ENCODE measurements around the gene ZNF618.

ZNF618 gene

GRCh38 chr9:113888336-113888735 is 12.2 kb downstream of the ZNF618 start:
- H3F3A ChIP-seq (ENCODE audit: control insufficient read depth, insufficient read depth), result no peaks in the 10 kb centered on the region
- no peak for TF ChIP-seq EZH2phosphoT487 (IDR thresholded peaks at IDR 0.05; ENCODE audit: borderline replicate concordance, low read length)
- TF ChIP-seq CTCF (IDR thresholded peaks at IDR 0.05; ENCODE audit: low read depth, low read length, poor library complexity, severe bottlenecking), result no peak
- no peaks in the 10 kb centered on the region for H3K4me1 ChIP-seq (ENCODE audit: control insufficient read depth, low read length)
- H3K36me3 ChIP-seq (ENCODE audit: control insufficient read depth, low read length), result no peaks in the 10 kb centered on the region
- no peak overlapping the region for H3K4me2 ChIP-seq (ENCODE audit: low read length)
- H3K4me3 ChIP-seq (ENCODE audit: low read length), result no peak overlapping the region
- no peaks in the 10 kb centered on the region for H3K79me2 ChIP-seq (ENCODE audit: control insufficient read depth, low read length)
- no peak overlapping the region for H3K27ac ChIP-seq (ENCODE audit: low read depth, low read length)
- H3K9me2 ChIP-seq (replicated peaks; ENCODE audit: control insufficient read depth, low read length), result no peaks in the 10 kb centered on the region
- no peaks in the 10 kb centered on the region for H4K20me1 ChIP-seq (ENCODE audit: control insufficient read depth, insufficient read depth, low read depth, low read length)
- peaks cover 3% of the 10 kb centered on the region; the same call in 1 of the 2 replicates for H3K27me3 ChIP-seq (ENCODE audit: control insufficient read depth, low read length)
- no peaks in the 10 kb centered on the region for H3K9me3 ChIP-seq (ENCODE audit: control insufficient read depth, insufficient read depth, low read length)

GRCh38 chr9:113888976-113889375 is 12.9 kb downstream of the ZNF618 start:
- Histone ChIP-seq H3K4me2 (ENCODE audit: low read length) (no peak overlapping the region), H3K79me2 (ENCODE audit: control insufficient read depth, low read length) (no peaks in the 10 kb centered on the region), H3K9me3 (ENCODE audit: control insufficient read depth, insufficient read depth, low read length) (no peaks in the 10 kb centered on the region), H3K36me3 (ENCODE audit: control insufficient read depth, low read length) (no peaks in the 10 kb centered on the region), H3K4me3 (ENCODE audit: low read length) (no peak overlapping the region), H3K4me1 (ENCODE audit: control insufficient read depth, low read length) (no peaks in the 10 kb centered on the region), H3K9me2 (replicated peaks; ENCODE audit: control insufficient read depth, low read length) (no peaks in the 10 kb centered on the region), H3K27ac (ENCODE audit: low read depth, low read length) (no peak overlapping the region), H3K27me3 (ENCODE audit: control insufficient read depth, low read length) (peaks cover 3% of the 10 kb centered on the region; the same call in 1 of the 2 replicates), H3F3A (ENCODE audit: control insufficient read depth, insufficient read depth) (no peaks in the 10 kb centered on the region), H4K20me1 (ENCODE audit: control insufficient read depth, insufficient read depth, low read depth, low read length) (no peaks in the 10 kb centered on the region)
- TF ChIP-seq CTCF (IDR thresholded peaks at IDR 0.05; ENCODE audit: low read depth, low read length, poor library complexity, severe bottlenecking) (no peak), EZH2phosphoT487 (IDR thresholded peaks at IDR 0.05; ENCODE audit: borderline replicate concordance, low read length) (no peak)

GRCh38 chr9:113890704-113891103 is 14.6 kb downstream of the ZNF618 start:
- Histone ChIP-seq H4K20me1 (ENCODE audit: control insufficient read depth, insufficient read depth, low read depth, low read length) (no peaks in the 10 kb centered on the region), H3K9me2 (replicated peaks; ENCODE audit: control insufficient read depth, low read length) (no peaks in the 10 kb centered on the region), H3K27ac (ENCODE audit: low read depth, low read length) (no peak overlapping the region), H3K4me1 (ENCODE audit: control insufficient read depth, low read length) (no peaks in the 10 kb centered on the region), H3K9me3 (ENCODE audit: control insufficient read depth, insufficient read depth, low read length) (no peaks in the 10 kb centered on the region), H3K36me3 (ENCODE audit: control insufficient read depth, low read length) (no peaks in the 10 kb centered on the region), H3K27me3 (ENCODE audit: control insufficient read depth, low read length) (peaks cover 3% of the 10 kb centered on the region; the same call in 1 of the 2 replicates), H3K79me2 (ENCODE audit: control insufficient read depth, low read length) (no peaks in the 10 kb centered on the region), H3K4me2 (ENCODE audit: low read length) (no peak overlapping the region), H3K4me3 (ENCODE audit: low read length) (no peak overlapping the region), H3F3A (ENCODE audit: control insufficient read depth, insufficient read depth) (no peaks in the 10 kb centered on the region)
- TF ChIP-seq CTCF (IDR thresholded peaks at IDR 0.05; ENCODE audit: low read depth, low read length, poor library complexity, severe bottlenecking) (no peak), EZH2phosphoT487 (IDR thresholded peaks at IDR 0.05; ENCODE audit: borderline replicate concordance, low read length) (no peak)
